Measurements from ENCODE around the gene SEC61A1. TPM values are rescaled to one million over a fixed set of nuclear protein-coding genes. Genes with fewer than 3 reads are reported as not detected.

SEC61A1 gene
- total RNA-seq, 1 donor from 2014 or later, result 176 TPM

- TF ChIP-seq CTCF (IDR thresholded peaks at IDR 0.05; ENCODE audit: unreplicated experiment), result no peak
- H3K36me3 Mint-ChIP-seq (ENCODE audit: insufficient read depth), result peaks cover 21% of the 10 kb centered on the region
- no peaks in the 10 kb centered on the region for H3K9me3 Mint-ChIP-seq (ENCODE audit: low read depth)
- no peak overlapping the region for H3K27ac Mint-ChIP-seq
- H3K4me1 Mint-ChIP-seq (ENCODE audit: low read depth), result peaks cover 10% of the 10 kb centered on the region
- peaks cover 20% of the 10 kb centered on the region for H3K27me3 Mint-ChIP-seq
- peak overlapping the region; percentile 19 for H3K4me3 Mint-ChIP-seq (ENCODE audit: low read depth)
- no peak for DNase-seq (ENCODE audit: low spot score, unreplicated experiment)
These were observed 25.4 kb downstream of the SEC61A1 start for GRCh38 chr3:128077665-128078064.

GRCh38 chr3:128078322-128078721 is 26.1 kb downstream of the SEC61A1 start:
- H3K36me3 Mint-ChIP-seq (ENCODE audit: insufficient read depth), result peaks cover 24% of the 10 kb centered on the region
- H3K27ac Mint-ChIP-seq, result no peak overlapping the region
- H3K27me3 Mint-ChIP-seq, result peaks cover 20% of the 10 kb centered on the region
- no peaks in the 10 kb centered on the region for H3K9me3 Mint-ChIP-seq (ENCODE audit: low read depth)
- H3K4me1 Mint-ChIP-seq (ENCODE audit: low read depth), result peaks cover 14% of the 10 kb centered on the region
- no peak for TF ChIP-seq CTCF (IDR thresholded peaks at IDR 0.05; ENCODE audit: unreplicated experiment)
- no peak overlapping the region for H3K4me3 Mint-ChIP-seq (ENCODE audit: low read depth)
- DNase-seq (ENCODE audit: low spot score, unreplicated experiment), result no peak

- Mint-ChIP-seq H3K4me3 (ENCODE audit: low read depth) (no peak overlapping the region), H3K36me3 (ENCODE audit: insufficient read depth) (peaks cover 24% of the 10 kb centered on the region), H3K9me3 (ENCODE audit: low read depth) (no peaks in the 10 kb centered on the region), H3K27ac (no peak overlapping the region), H3K27me3 (peaks cover 20% of the 10 kb centered on the region), H3K4me1 (ENCODE audit: low read depth) (peaks cover 14% of the 10 kb centered on the region)
- TF ChIP-seq CTCF (IDR thresholded peaks at IDR 0.05; ENCODE audit: unreplicated experiment), result no peak
- no peak for DNase-seq (ENCODE audit: low spot score, unreplicated experiment)
These were observed 26.6 kb downstream of the SEC61A1 start for GRCh38 chr3:128078875-128079274.

- Mint-ChIP-seq H3K27ac (no peak overlapping the region), H3K4me1 (ENCODE audit: low read depth) (peaks cover 14% of the 10 kb centered on the region), H3K4me3 (ENCODE audit: low read depth) (no peak overlapping the region), H3K27me3 (peaks cover 20% of the 10 kb centered on the region), H3K36me3 (ENCODE audit: insufficient read depth) (peaks cover 27% of the 10 kb centered on the region), H3K9me3 (ENCODE audit: low read depth) (no peaks in the 10 kb centered on the region)
- TF ChIP-seq CTCF (IDR thresholded peaks at IDR 0.05; ENCODE audit: unreplicated experiment), result no peak
- DNase-seq (ENCODE audit: low spot score, unreplicated experiment), result no peak
These were observed 27.6 kb downstream of the SEC61A1 start for GRCh38 chr3:128079823-128080222.

- Mint-ChIP-seq H3K27me3 (peaks cover 14% of the 10 kb centered on the region), H3K36me3 (ENCODE audit: insufficient read depth) (peaks cover 28% of the 10 kb centered on the region), H3K4me1 (ENCODE audit: low read depth) (peaks cover 8% of the 10 kb centered on the region), H3K4me3 (ENCODE audit: low read depth) (no peak overlapping the region), H3K27ac (no peak overlapping the region), H3K9me3 (ENCODE audit: low read depth) (no peaks in the 10 kb centered on the region)
- no peak for DNase-seq (ENCODE audit: low spot score, unreplicated experiment)
- no peak for TF ChIP-seq CTCF (IDR thresholded peaks at IDR 0.05; ENCODE audit: unreplicated experiment)
These were observed 28.3 kb downstream of the SEC61A1 start for GRCh38 chr3:128080323-128081080.

All from progenitor cell of endocrine pancreas (in vitro differentiated cells).